Mesodermal cell (in vitro differentiated cells): ENCODE results near the gene CDR2L.
"Not testable (repeated sequence)": the region's sequence is repeated elsewhere in the genome, so short reads cannot be mapped to it uniquely, and the experiment has no call there.

ENCODE experiments used
- H3K27ac ChIP-seq: 2 replicates; pipeline ENCODE4 v1.7.0; 2013; ENCODE audit warnings: mild to moderate bottlenecking, low read depth, low read length, moderate library complexity; ENCODE audit not compliant: severe bottlenecking
- H3K36me3 ChIP-seq: 2 replicates; pipeline ENCODE4 v1.7.1; 2013; ENCODE audit warnings: mild to moderate bottlenecking, low read length, moderate library complexity; ENCODE audit not compliant: control insufficient read depth, insufficient read depth
- H3K4me1 ChIP-seq: one replicate; pipeline ENCODE4 v1.7.1; 2013; ENCODE audit warnings: mild to moderate bottlenecking, low read length; ENCODE audit not compliant: insufficient read depth, control insufficient read depth, poor library complexity, severe bottlenecking
- H3K4me3 ChIP-seq: 2 replicates; pipeline ENCODE4 v1.7.0; 2013; ENCODE audit warnings: low read length, control low read depth, mild to moderate bottlenecking; ENCODE audit not compliant: insufficient read depth, poor library complexity, severe bottlenecking; ENCODE audit errors: extremely low read depth
- H3K9me3 ChIP-seq: 2 replicates; pipeline ENCODE4 v1.7.1; 2013; ENCODE audit warnings: mild to moderate bottlenecking, low read length, moderate library complexity; ENCODE audit not compliant: control insufficient read depth
- WGBS, 2 experiments: methylation state at CpG; one replicate each; pipeline ENCODE4 v1.1.5; 2013; ENCODE audit warnings: missing lambda C conversion rate in 2 of 2; ENCODE audit not compliant: insufficient coverage in 2 of 2; 5-methylcytosine and 5-hydroxymethylcytosine counted together

The CDR2L gene

DNA sequence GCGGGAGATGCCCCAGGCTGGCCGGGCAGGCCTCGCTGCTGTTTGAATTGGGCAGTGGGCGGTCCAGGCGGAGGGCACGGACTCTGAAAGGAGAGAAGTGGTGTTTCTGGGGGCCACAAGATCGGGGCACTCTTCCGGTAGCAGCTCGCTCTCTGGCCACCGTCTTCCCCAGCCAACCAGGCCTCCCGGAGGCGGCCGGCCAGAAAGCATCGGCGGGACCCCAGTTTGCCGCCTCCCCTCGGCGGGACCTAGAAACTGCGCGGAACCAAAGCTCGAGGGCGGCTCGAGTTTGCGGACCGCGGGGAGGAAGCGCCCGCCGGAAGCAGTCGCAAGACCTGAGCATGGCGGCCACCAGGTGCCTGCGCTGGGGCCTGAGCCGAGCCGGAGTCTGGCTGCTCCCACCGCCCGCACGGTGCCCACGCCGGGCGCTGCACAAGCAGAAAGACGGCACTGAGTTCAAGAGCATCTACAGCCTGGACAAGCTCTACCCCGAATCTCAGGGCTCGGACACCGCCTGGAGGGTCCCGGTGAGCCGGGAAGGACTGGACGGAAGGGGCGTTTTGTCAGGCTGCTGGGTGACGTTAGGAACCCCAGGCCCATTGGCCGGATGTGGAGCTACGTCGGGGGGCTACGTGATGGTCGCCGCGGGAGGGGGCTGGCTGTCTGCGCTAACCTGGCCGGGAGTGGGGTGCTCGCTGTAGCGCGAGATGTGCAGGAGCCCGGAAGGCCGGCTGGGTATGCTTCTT, 25.1 kb downstream of the CDR2L start, which contains the start of gene MRPL58:
Gene MRPL58 (plus strand): TSS at position 325 of the 746 bp plus-strand sequence. CDS start 17 bp downstream, at position 342.
- Histone ChIP-seq H3K9me3 (no peaks in the 10 kb centered on the region), H3K27ac (peak within 1 kb of the TSS; percentile 91), H3K4me1 (peaks cover 14% of the 10 kb centered on the region), H3K4me3 (peak within 1 kb of the TSS; percentile 68), H3K36me3 (peaks cover 18% of the 10 kb centered on the region)
- WGBS, 2 experiments: 3 to 4% methylated on average over 55 to 63 of the region's 63 CpGs

- Histone ChIP-seq H3K36me3 (peaks cover 18% of the 10 kb centered on the region), H3K4me1 (peaks cover 14% of the 10 kb centered on the region), H3K9me3 (no peaks in the 10 kb centered on the region), H3K27ac (peak overlapping the region; percentile 91), H3K4me3 (peak overlapping the region; percentile 68)
- 2% methylated on average over 9 of the region's 10 CpGs for WGBS, 2 experiments
Measured at GRCh38 chr17:75013092-75013559, 25.7 kb downstream of the CDR2L start.

- Histone ChIP-seq H3K4me3 (no peak overlapping the region), H3K36me3 (peaks cover 59% of the 10 kb centered on the region), H3K9me3 (no peaks in the 10 kb centered on the region), H3K27ac (no peak overlapping the region), H3K4me1 (no peaks in the 10 kb centered on the region)
- 87 to 100% methylated on average over 2 to 3 of the region's 5 CpGs for WGBS, 2 experiments
Measured at GRCh38 chr17:75019146-75019545, 31.7 kb downstream of the CDR2L start.

- peaks cover 62% of the 10 kb centered on the region for H3K36me3 ChIP-seq
Measured at GRCh38 chr17:75019710-75020109, 32.3 kb downstream of the CDR2L start.

GRCh38 chr17:75020331-75021110, 33.1 kb downstream of the CDR2L start:
- H3K9me3 ChIP-seq: no peaks in the 10 kb centered on the region
- no peak overlapping the region for H3K27ac ChIP-seq
- H3K4me1 ChIP-seq: no peaks in the 10 kb centered on the region
- H3K4me3 ChIP-seq: no peak overlapping the region
- WGBS, 2 experiments: 93 to 99% methylated on average over 13 to 17 of the region's 19 CpGs
- H3K36me3 ChIP-seq: peaks cover 59% of the 10 kb centered on the region

More at GRCh38 chr17:75019710-75020109, 32.3 kb downstream of the CDR2L start:
- 96 to 100% methylated on average over 2 to 3 of the region's 3 CpGs for WGBS, 2 experiments
- Histone ChIP-seq H3K9me3 (no peaks in the 10 kb centered on the region), H3K4me1 (no peaks in the 10 kb centered on the region), H3K27ac (no peak overlapping the region), H3K4me3 (no peak overlapping the region)

- no peak overlapping the region for H3K27ac ChIP-seq
- 93% methylated on average over 8 of the region's 10 CpGs for WGBS, 2 experiments
- peaks cover 5% of the 10 kb centered on the region for H3K9me3 ChIP-seq
- peaks cover 42% of the 10 kb centered on the region for H3K36me3 ChIP-seq
- no peak overlapping the region for H3K4me3 ChIP-seq
- no peaks in the 10 kb centered on the region for H3K4me1 ChIP-seq
Measured at GRCh38 chr17:75024686-75025397, 37.4 kb downstream of the CDR2L start.

- H3K4me1 ChIP-seq: not testable (repeated sequence)
- 89 to 93% methylated on average over 8 to 9 of the region's 9 CpGs for WGBS, 2 experiments
Measured at GRCh38 chr17:75025398-75025734, 37.9 kb downstream of the CDR2L start.

GRCh38 chr17:75026650-75027049, 39.2 kb downstream of the CDR2L start:
- H3K4me1 ChIP-seq, H3K27ac ChIP-seq, H3K4me3 ChIP-seq: not testable (repeated sequence)
- Histone ChIP-seq H3K9me3 (peaks cover 17% of the 10 kb centered on the region), H3K36me3 (peaks cover 25% of the 10 kb centered on the region)
- 85 to 100% methylated on average over 2 of the region's 2 CpGs for WGBS, 2 experiments

More at GRCh38 chr17:75025398-75025734, 37.9 kb downstream of the CDR2L start:
- Histone ChIP-seq H3K9me3 (peaks cover 10% of the 10 kb centered on the region), H3K36me3 (peaks cover 37% of the 10 kb centered on the region)
- H3K27ac ChIP-seq, H3K4me3 ChIP-seq: not testable (repeated sequence)

DNA sequence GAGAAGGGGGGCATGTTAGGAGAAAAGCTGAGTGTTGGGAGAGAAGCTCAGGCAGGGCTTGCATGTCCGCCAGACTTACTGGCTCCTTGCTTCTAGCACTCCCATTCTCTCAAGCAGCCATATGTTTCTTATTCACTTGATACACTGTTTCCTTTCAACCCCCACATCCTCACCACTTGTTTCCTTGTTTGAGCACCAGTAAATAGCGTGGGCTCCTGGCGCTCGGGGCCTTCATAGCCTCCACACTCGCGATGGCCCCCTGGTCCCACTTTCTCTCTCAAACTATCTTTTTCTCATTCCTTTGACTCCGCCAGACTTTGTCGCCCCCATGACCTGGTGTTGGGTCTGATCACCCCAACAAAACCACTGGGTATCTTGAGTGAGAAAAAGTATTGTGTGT, 42.7 kb downstream of the CDR2L start:
- H3K36me3 ChIP-seq: no peaks in the 10 kb centered on the region
- peaks cover 3% of the 10 kb centered on the region for H3K4me1 ChIP-seq
- no peak overlapping the region for H3K27ac ChIP-seq
- peaks cover 17% of the 10 kb centered on the region for H3K9me3 ChIP-seq
- no peak overlapping the region for H3K4me3 ChIP-seq
- 76 to 99% methylated on average over 5 to 6 of the region's 8 CpGs for WGBS, 2 experiments

DNA sequence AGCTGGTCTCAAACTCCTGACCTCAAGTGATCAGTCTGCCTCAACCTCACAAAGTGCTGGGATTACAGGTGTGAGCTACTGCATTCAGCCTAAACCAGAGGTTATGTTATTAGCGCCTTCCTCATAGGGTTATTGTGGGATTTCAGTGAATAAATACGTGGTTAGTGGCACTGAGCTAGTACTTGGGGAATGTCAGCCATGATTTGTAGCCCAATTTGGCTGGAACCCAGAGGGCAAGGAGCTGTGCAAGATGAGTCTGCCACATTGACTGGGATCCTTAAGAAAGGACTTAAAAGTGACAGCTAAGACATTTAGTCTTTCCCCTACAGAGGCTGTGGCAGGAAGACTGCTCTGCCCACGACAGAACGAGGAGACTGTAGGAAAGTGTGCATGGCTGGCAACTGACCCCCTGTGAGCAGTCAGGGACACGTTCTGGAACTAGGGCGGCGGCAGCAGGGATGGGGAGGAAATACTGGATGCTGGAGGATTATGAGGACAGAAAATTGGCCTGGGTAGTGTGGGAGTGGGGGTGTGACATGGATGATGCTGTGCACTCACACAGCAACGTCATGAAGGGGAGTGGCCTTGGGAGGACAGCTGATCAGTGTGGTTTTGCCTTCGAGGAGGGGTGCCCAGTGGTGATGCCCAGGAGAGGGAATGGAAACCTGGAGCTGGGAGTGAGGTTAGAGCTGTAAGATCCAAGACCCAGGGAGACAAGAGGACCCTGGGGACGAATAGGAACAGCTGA, 44.7 kb downstream of the CDR2L start:
- H3K36me3 ChIP-seq: peaks cover 4% of the 10 kb centered on the region
- peaks cover 17% of the 10 kb centered on the region for H3K9me3 ChIP-seq
- no peak overlapping the region for H3K27ac ChIP-seq
- 67 to 71% methylated on average over 10 of the region's 10 CpGs for WGBS, 2 experiments
- H3K4me3 ChIP-seq: no peak overlapping the region
- peaks cover 6% of the 10 kb centered on the region for H3K4me1 ChIP-seq
